Measurements from ENCODE around the gene TCAP.
A peak's percentile ranks its signal among the peaks of the same experiment; 100 is the strongest.

The TCAP gene

GRCh38 chr17:39664581-39665561 is at the start of gene TCAP:
Gene TCAP (plus strand): TSS chr17:39665349. CDS start chr17:39665360, 11 bp downstream.
- DNase-seq (ENCODE audit: low spot score), result no peak

GRCh38 chr17:39615434-39615833 is 49.7 kb upstream of the TCAP start:
- DNase-seq (ENCODE audit: low spot score), result no peak

GRCh38 chr17:39617100-39617445 is 48.1 kb upstream of the TCAP start:
- no peak for DNase-seq (ENCODE audit: low spot score)

GRCh38 chr17:39617446-39618245 is 47.5 kb upstream of the TCAP start:
- DNase-seq (ENCODE audit: low spot score), result peak; percentile 71

- no peak for DNase-seq (ENCODE audit: low spot score)
These were observed 46.8 kb upstream of the TCAP start for GRCh38 chr17:39618246-39618913.

GRCh38 chr17:39618956-39619785 is 46.0 kb upstream of the TCAP start:
- DNase-seq (ENCODE audit: low spot score), result no peak

- DNase-seq (ENCODE audit: low spot score), result no peak
These were observed 45.4 kb upstream of the TCAP start for GRCh38 chr17:39619786-39620101.

- DNase-seq (ENCODE audit: low spot score), result peak; percentile 75
These were observed 43.4 kb upstream of the TCAP start for GRCh38 chr17:39621523-39622379.

GRCh38 chr17:39622380-39623006 is 42.7 kb upstream of the TCAP start:
- no peak for DNase-seq (ENCODE audit: low spot score)

- peak; percentile 72 for DNase-seq (ENCODE audit: low spot score)
These were observed 41.7 kb upstream of the TCAP start for GRCh38 chr17:39623356-39623950.

GRCh38 chr17:39624313-39624712 is 40.8 kb upstream of the TCAP start:
- no peak for DNase-seq (ENCODE audit: low spot score)

GRCh38 chr17:39625198-39625785 is 39.9 kb upstream of the TCAP start:
- peak; percentile 47 for DNase-seq (ENCODE audit: low spot score)

- no peak for DNase-seq (ENCODE audit: low spot score)
These were observed 38.7 kb upstream of the TCAP start, which contains the start of gene PPP1R1B for GRCh38 chr17:39626171-39627046. Gene PPP1R1B (plus strand): TSS chr17:39626952. CDS start chr17:39627393, 441 bp downstream.

GRCh38 chr17:39627047-39627711 is 38.0 kb upstream of the TCAP start:
- DNase-seq (ENCODE audit: low spot score), result no peak

GRCh38 chr17:39627712-39628516 is 37.2 kb upstream of the TCAP start:
- DNase-seq (ENCODE audit: low spot score), result peak; percentile 24

GRCh38 chr17:39628655-39629493 is 36.3 kb upstream of the TCAP start:
- DNase-seq (ENCODE audit: low spot score), result peak; percentile 77
